HG03175 (cell line): ENCODE data around the gene NOD1.

Experiments used
- ATAC-seq: cut with Tn5 transposase; IDR thresholded peaks from one replicate; pipeline ENCODE4 v1.9.1; 2021; ENCODE audit warnings: mild to moderate bottlenecking, moderate library complexity; ENCODE audit not compliant: unreplicated experiment

The NOD1 gene

DNA sequence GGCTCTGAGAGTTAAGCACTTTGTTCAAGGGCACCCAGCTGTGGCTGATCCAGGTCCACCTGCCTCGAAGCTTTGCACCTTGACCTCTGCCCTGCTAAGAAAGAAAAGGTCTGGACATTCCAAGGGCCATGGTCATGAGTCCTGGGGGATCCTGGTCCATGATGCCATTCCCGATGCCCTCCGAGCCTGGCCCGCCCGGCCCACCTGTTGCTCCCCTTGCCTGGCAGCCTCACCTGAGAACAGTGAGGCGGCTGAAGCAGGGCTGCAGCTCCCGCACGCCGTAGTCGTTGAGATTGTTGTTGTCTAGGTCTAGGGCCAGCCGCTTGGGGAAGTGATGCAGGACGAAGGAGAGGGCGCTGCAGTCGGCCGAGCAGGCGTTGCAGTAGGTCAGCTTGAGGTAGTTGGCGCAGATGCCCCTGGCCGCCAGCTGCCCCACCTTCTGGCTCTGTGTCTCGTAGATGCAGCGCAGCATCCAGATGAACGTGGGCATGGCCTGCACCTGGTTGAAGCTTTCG lies 27.5 kb downstream of the NOD1 start:
- no peak for ATAC-seq

GRCh38 chr7:30450240-30450982 lies 28.2 kb downstream of the NOD1 start:
- no peak for ATAC-seq

DNA sequence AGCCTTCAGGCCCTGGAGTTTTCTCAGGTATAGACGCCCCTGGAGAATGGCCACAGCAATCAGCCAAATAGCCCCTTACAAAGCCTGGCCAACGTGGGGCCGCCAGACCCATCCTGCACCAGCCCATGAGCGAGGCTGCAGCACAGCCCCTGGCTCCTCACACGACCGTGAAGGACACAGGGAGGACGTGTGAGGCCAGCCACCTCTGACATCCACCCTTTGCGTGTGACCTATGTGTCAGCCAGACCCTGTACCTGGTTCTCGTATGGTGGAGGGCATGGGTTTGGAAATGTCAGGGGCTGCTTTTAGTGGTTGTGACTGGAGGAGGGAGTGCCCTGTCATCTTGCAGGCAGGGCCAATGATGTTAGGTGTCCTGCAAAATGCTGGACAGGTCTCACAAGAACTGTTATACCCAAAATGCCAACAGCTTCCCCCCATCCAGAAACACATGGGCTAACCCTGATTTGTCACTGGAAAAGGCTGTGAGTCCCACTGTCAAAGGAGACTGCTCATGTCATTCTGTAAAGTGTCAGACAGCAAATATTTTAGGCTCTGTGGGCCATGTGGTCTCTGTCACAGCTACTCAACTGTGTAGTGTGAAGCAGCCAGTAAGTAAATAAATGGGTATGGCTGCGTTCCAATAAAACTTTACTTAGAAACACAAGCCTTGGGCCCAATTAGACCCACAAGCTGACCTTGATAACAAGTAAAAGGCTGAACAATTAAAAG lies 30.0 kb downstream of the NOD1 start:
- no peak for ATAC-seq

GRCh38 chr7:30447466-30447865 lies 31.1 kb downstream of the NOD1 start:
- no peak for ATAC-seq

DNA sequence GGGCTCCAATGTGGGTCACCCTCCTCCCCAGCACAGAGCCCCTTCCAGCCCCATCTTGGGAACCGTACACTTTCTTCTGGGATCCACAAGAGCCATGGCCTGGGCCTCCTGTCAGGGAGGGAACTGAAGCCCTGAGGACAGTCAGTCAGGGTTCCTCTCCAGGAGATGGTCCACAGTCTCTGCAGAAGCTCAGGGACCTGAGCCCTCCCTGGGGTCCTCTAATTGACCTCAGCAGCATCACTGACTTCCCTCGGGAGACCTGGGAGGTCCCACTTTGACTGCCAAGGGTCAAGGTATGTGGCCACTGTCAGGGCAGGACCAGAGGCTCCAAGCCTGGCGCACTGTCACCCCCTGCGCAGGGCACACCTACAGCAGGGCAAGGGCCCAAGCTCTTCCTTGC lies 32.3 kb downstream of the NOD1 start:
- ATAC-seq = no peak

- ATAC-seq = peak; percentile 99
These were observed 32.8 kb downstream of the NOD1 start for GRCh38 chr7:30445770-30446169.

DNA sequence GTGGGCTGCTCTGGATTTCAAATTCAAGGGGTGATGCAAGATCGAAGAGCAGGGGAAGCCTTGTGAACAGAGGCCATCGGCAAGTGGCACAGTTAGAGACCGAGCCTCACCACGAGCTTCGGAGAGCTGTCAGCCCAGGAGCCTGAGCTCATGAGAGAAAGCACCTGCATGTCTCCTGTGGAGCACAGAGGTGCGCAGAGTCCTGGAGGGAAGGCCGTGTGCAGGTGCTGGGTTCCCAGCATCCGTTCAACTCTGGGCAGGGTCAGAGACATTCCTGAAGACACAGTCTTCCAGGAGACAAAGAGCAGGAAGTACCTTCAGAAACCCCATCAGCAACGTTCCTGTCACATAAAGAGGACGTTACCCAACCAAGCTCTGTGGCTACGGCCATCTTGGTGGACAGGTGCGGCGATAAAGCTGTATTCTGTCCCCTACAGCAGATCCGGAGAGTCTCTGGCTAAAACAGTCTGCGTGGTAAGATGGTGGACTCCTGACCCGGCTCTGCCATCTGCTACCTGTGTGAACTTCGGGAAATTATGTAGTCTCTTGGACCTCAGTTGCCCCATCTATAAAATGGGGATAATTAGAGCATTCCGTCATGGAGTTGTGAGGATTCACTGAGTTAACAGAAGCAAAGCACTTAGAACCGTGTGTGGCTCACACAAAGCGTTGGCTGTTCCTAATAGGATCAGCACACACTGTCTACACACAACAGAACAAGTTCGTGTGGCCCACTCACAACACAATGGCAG lies 40.6 kb downstream of the NOD1 start:
- ATAC-seq = no peak

DNA sequence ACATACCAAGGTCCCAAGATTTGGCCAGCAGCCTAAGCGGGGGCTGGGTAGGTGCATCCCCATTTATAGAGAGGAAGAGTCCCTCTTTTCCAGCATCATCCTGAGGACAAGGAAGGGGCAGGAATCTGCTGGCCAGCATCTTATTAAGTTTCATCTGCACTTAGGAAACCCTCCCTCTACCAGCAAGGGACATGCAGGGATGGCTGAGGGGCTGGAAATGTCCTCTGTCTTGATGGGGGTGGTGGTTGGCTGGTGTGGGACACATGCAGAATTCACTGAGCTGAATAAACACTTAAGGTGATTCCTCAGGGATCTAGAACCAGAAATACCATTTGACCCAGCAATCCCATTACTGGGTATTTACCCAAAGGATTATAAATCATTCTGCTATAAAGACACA lies 42.1 kb downstream of the NOD1 start:
- no peak for ATAC-seq

DNA sequence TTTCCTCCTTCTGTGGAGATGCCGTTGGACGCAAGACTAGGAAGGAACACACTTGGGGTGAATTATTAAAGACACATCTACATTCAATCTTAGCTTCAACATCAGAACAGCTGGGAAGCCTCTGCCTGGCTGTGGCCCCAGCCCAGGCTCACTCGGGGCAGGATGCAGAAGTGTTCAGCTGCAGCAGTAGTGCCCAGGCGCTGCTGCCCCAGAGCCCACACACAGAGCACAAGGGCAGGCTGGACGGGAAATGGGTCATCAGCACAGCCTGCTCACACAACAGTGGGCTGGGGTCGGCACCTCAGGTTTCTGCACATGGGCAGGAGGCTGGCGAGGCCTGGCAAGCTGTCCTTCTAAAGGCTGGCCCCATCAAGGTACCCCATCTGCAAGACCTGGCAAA lies 42.5 kb downstream of the NOD1 start:
- no peak for ATAC-seq

- ATAC-seq = no peak
These were observed 44.3 kb downstream of the NOD1 start for GRCh38 chr7:30434140-30434799.

DNA sequence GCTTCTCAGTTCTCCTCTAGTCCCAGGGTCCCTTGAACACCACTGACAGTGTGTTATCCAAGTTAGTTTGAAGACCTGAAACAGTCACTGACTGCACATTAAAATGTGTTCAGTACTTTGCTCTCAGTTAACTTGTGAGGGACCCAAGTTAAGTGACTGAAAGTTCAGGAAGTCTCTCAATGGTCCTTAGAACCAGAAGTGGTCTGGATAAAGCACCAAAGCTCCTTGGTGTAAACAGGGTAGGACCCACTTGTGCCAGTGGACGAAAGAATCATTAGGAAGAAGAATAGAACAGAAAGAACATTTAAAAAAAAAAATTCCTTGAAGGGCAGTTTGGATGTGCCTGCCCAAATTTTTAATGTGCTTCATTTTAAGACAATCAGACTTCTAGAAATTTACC lies 45.1 kb downstream of the NOD1 start:
- no peak for ATAC-seq

- no peak for ATAC-seq
These were observed 45.5 kb downstream of the NOD1 start for GRCh38 chr7:30433082-30433481.

DNA sequence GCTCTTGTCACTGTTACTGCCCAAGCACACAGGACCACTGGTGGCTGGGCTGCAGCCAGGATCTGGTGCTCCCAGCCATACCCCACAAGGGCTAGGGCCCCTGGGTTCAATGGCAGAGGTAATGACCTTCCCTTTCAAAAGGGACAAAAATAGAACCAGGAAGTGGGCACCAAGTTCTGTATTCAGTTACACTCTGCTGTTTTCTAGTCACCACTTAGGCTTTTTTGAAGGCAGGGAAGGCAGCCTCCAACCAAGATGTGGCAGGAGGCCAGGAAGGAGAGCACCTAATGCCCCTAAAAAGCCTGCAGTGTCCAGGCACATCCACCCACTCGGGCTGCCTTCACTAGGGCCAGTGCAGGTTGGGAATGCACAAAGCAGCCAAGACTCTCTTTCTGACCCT lies 47.8 kb downstream of the NOD1 start:
- ATAC-seq = no peak

DNA sequence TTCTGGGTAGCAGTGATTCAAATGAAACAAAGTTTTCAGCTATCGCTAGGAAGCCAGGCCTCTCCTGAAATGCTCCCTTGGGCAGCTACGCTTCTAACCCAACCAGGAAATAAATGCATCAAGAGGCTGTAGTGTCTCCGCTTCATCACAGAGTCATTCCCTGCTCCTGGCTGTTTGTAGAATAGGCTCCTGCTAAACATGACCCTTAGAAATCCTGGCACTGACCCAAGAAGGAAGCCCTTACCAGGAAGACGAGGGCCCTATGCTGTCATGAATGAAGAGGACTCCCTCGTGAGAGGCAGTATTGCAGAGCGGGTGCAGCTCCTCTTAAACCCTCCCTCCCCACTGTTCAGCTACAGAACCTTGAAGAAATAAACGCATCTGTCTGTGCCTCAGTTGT lies 48.3 kb downstream of the NOD1 start:
- no peak for ATAC-seq

- ATAC-seq = no peak
These were observed 49.4 kb downstream of the NOD1 start for GRCh38 chr7:30429156-30429530.

- ATAC-seq = no peak
These were observed 50.1 kb downstream of the NOD1 start for GRCh38 chr7:30428246-30429155.

DNA sequence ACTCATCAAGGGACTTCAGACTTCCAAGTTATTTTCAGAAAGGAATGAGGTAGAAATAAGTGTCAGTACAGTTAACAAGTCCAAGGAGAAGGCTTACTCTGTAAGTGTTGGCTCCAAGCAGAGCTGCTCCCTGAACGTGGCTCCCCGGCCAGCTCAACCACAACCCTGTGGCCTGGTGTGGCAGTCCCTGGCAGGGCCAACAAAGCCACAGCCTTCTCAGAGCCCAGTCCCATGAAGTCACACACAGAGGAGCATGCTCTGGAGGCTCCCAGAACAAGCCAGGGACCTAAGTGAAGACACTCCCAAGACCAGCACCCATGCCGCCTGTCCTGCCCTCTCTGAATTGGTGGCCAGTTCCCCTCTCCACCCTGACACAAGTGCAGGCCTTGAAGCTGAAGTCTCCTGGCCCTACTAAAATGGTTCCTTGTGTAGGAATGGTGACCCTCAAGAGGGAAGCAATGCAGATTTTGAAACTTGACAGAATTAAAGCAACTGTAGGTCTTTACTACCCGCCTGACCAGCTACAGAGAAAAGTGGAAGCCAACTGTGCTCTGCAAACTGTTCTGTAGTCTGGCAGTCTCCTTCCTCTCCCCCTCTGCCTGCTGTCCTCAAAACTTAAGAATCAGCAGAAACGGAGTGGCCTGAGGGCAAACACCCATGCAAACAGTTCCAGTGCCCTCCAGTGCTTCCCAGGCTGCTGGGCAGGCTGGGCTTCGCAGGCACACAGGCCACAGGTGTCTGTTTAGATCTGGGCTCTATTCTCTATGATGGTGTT lies 51.1 kb downstream of the NOD1 start:
- ATAC-seq = no peak

- ATAC-seq = no peak
These were observed 54.1 kb downstream of the NOD1 start for GRCh38 chr7:30424506-30424905.

- ATAC-seq = no peak
These were observed 54.6 kb downstream of the NOD1 start for GRCh38 chr7:30423788-30424505.
